Measurements from ENCODE around the gene SLX1B. TPM values are rescaled to one million over a fixed set of nuclear protein-coding genes. Genes with fewer than 3 reads are reported as not detected.
A peak's percentile ranks its signal among the peaks of the same experiment; 100 is the strongest.
"Not testable (repeated sequence)": the region's sequence is repeated elsewhere in the genome, so short reads cannot be mapped to it uniquely, and the experiment has no call there.

Gene SLX1B
- 13.4 and 19.2 TPM in 2 replicates for total RNA-seq (2014; rRNA removed; shearing (Covaris generic))
- 47.8 and 78.6 TPM in 2 replicates for total RNA-seq (2022)
- Bru-seq, nascent RNA = percentile 34 among the genes with signal in this experiment
- percentile 40 among the genes with signal in this experiment for BruChase-seq, experiment 1, labeled RNA remaining after a 6-hour chase
- percentile 48 among the genes with signal in this experiment for BruChase-seq, experiment 2, labeled RNA remaining after a 2-hour chase
- long read RNA-seq, transcript SLX1B-201 (6 exons, 1,165 nt) = major isoform, 41 of 51 reads
- long read RNA-seq, partial matches to known transcripts = 6 of 51 reads
- long read RNA-seq, other reads (novel, unspliced or antisense) = 3 of 51 reads

DNA sequence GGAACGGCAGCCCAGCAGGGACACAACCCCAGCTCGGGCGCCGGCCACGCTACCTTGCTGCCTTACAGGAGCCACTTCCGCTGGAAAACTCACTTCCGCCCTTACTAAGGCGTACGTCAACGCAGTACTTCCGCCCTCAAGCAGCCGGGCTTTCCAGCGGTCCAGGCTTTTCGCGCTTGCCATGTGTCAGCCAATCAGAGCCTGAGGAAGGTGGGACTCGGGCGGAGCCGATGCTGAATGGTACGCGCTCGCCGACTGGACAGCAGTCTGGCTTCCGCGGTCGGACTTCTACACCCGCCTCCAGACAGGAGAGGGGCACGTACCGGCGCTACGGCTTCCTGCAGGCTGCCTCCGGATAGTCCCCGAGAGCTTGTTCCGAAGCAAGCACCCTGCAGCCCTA, at the start of gene SLX1B, which contains the start of gene BOLA2:
TSS of gene SLX1B (plus strand) at position 265 of the 400 bp plus-strand sequence.
TSS of gene BOLA2 (minus strand) at position 83 of the 400 bp plus-strand sequence. CDS start 98 bp downstream, outside the sequence.
- DNase-seq (ENCODE audit: low spot score); H3K9me3 ChIP-seq (ENCODE audit: low read length); H3K4me3 ChIP-seq (ENCODE audit: low read depth, low read length, poor library complexity, severe bottlenecking); H2AFZ ChIP-seq (ENCODE audit: low read length); POLR2A ChIA-PET; H4K20me1 ChIP-seq (ENCODE audit: insufficient read depth, low read length); intact Hi-C loops (cut with micrococcal nuclease; ENCODE audit: unreplicated experiment); H3K4me1 ChIP-seq (ENCODE audit: insufficient read depth, low read length, poor library complexity, severe bottlenecking); BruUV-seq (replicated peaks); H3K4me2 ChIP-seq (ENCODE audit: low read length); CTCF ChIA-PET (ENCODE audit: unreplicated experiment); H3K79me2 ChIP-seq (ENCODE audit: insufficient read depth, low read depth, low read length); H3K9me2 ChIP-seq (ENCODE audit: insufficient read depth, low read length); H3K36me3 ChIP-seq (ENCODE audit: insufficient read depth, low read length); H3K27ac ChIP-seq (ENCODE audit: low read depth, low read length, poor library complexity, severe bottlenecking): not testable (repeated sequence)

DNA sequence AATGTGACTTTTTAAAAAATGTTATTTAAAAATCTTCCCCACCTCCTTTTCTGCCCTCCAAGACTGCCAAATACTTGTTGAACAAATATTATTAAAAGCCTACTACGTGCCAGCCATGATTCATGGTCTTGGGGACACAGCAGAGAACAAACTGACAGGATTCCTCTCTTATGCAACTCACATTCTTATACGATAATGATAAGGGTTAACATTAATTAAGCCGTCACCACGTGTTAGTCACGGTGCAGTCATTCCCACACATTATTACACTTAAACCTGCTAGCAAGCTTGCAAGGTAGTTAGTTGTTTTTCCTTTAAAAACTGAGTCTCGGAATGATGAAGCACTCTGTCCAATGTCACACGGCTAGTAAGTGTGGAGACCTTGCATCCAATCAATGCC, 49.1 kb upstream of the SLX1B start:
- POLR2A ChIA-PET; H4K20me1 ChIP-seq (ENCODE audit: insufficient read depth, low read length): not testable (repeated sequence)

DNA sequence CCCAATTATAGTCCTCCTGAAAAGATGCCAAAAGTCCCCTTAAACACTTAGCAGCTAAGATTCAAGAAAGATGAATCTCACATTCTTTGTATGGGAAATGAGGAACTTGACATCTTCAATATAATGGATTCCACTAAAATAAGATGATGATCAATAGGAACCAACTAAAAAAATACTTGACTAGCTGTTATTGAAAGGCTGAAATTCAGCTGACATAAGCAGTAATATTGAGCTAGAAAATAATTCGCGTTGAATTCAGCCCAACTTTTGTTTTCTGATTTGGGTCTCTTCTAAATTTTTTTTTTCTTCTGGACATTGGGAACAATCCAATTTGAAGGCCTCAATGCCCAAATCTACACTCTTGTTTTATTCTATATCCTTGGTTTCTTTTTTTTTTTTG, 30.7 kb upstream of the SLX1B start:
- H2AFZ ChIP-seq (ENCODE audit: low read length); H3K36me3 ChIP-seq (ENCODE audit: insufficient read depth, low read length); CTCF ChIA-PET (ENCODE audit: unreplicated experiment); H4K20me1 ChIP-seq (ENCODE audit: insufficient read depth, low read length); H3K4me3 ChIP-seq (ENCODE audit: low read depth, low read length, poor library complexity, severe bottlenecking); H3K9me2 ChIP-seq (ENCODE audit: insufficient read depth, low read length); H3K9me3 ChIP-seq (ENCODE audit: low read length); intact Hi-C loops (cut with micrococcal nuclease; ENCODE audit: unreplicated experiment); POLR2A ChIA-PET; H3K79me2 ChIP-seq (ENCODE audit: insufficient read depth, low read depth, low read length); H3K4me1 ChIP-seq (ENCODE audit: insufficient read depth, low read length, poor library complexity, severe bottlenecking); H3K4me2 ChIP-seq (ENCODE audit: low read length); BruUV-seq (replicated peaks); DNase-seq (ENCODE audit: low spot score); H3K27ac ChIP-seq (ENCODE audit: low read depth, low read length, poor library complexity, severe bottlenecking): not testable (repeated sequence)

More for the DNA sequence above, 49.1 kb upstream of the SLX1B start:
- DNase-seq (ENCODE audit: low spot score); CTCF ChIA-PET (ENCODE audit: unreplicated experiment); H3K27ac ChIP-seq (ENCODE audit: low read depth, low read length, poor library complexity, severe bottlenecking); intact Hi-C loops (cut with micrococcal nuclease; ENCODE audit: unreplicated experiment); H3K4me3 ChIP-seq (ENCODE audit: low read depth, low read length, poor library complexity, severe bottlenecking); H3K79me2 ChIP-seq (ENCODE audit: insufficient read depth, low read depth, low read length); H3K9me2 ChIP-seq (ENCODE audit: insufficient read depth, low read length); H3K36me3 ChIP-seq (ENCODE audit: insufficient read depth, low read length); H3K4me1 ChIP-seq (ENCODE audit: insufficient read depth, low read length, poor library complexity, severe bottlenecking); BruUV-seq (replicated peaks); H3K9me3 ChIP-seq (ENCODE audit: low read length); H2AFZ ChIP-seq (ENCODE audit: low read length); H3K4me2 ChIP-seq (ENCODE audit: low read length): not testable (repeated sequence)

DNA sequence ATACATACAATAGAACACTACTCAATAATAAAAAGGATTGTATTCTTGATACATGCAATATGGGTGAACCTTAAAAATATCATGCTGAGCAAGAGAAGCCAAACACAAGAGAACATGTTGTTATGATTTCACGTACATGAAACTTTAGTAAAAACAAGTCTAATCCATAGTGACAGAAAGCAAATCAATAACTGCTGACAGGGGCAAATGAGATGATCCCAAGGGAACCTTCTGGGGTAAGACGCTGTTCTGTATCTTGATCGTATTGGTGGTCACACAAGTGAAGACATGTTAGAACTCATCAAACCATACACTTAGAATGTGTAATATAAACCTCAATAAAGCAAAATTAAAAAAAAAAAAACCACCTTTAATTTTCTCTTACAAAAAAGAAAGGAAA, 28.9 kb upstream of the SLX1B start:
- BruUV-seq (replicated peaks); H3K36me3 ChIP-seq (ENCODE audit: insufficient read depth, low read length); H4K20me1 ChIP-seq (ENCODE audit: insufficient read depth, low read length); H3K79me2 ChIP-seq (ENCODE audit: insufficient read depth, low read depth, low read length); DNase-seq (ENCODE audit: low spot score); POLR2A ChIA-PET; H3K27ac ChIP-seq (ENCODE audit: low read depth, low read length, poor library complexity, severe bottlenecking); H3K4me2 ChIP-seq (ENCODE audit: low read length); H3K4me1 ChIP-seq (ENCODE audit: insufficient read depth, low read length, poor library complexity, severe bottlenecking); H3K9me2 ChIP-seq (ENCODE audit: insufficient read depth, low read length); H3K9me3 ChIP-seq (ENCODE audit: low read length); H2AFZ ChIP-seq (ENCODE audit: low read length); CTCF ChIA-PET (ENCODE audit: unreplicated experiment); intact Hi-C loops (cut with micrococcal nuclease; ENCODE audit: unreplicated experiment); H3K4me3 ChIP-seq (ENCODE audit: low read depth, low read length, poor library complexity, severe bottlenecking): not testable (repeated sequence)

DNA sequence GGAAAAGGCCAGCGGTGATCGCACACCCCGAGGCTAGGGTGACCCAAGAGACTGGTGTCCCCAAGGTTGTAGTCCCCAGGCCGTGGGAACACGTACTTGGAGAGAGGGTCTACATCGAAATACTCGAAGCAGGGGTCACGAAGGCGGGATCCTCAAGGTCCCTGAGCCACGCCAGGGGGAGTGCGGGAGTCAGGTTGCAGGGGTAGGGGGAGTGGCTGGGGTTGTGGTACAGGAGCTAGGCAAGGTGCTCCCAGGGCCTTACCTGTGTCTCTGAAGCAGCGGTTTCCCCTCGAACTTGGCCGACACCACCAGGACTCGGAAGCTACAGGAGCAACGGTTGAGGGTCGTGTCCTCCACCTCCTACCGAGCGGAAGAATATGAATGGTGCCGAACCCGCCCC, 579 bp upstream of the SLX1B start:
- DNase-seq (ENCODE audit: low spot score); H3K36me3 ChIP-seq (ENCODE audit: insufficient read depth, low read length); H3K27ac ChIP-seq (ENCODE audit: low read depth, low read length, poor library complexity, severe bottlenecking); H2AFZ ChIP-seq (ENCODE audit: low read length); H3K79me2 ChIP-seq (ENCODE audit: insufficient read depth, low read depth, low read length); CTCF ChIA-PET (ENCODE audit: unreplicated experiment); H3K4me2 ChIP-seq (ENCODE audit: low read length); H3K9me2 ChIP-seq (ENCODE audit: insufficient read depth, low read length); H3K9me3 ChIP-seq (ENCODE audit: low read length); POLR2A ChIA-PET; BruUV-seq (replicated peaks); intact Hi-C loops (cut with micrococcal nuclease; ENCODE audit: unreplicated experiment); H3K4me1 ChIP-seq (ENCODE audit: insufficient read depth, low read length, poor library complexity, severe bottlenecking); H4K20me1 ChIP-seq (ENCODE audit: insufficient read depth, low read length); H3K4me3 ChIP-seq (ENCODE audit: low read depth, low read length, poor library complexity, severe bottlenecking): not testable (repeated sequence)

DNA sequence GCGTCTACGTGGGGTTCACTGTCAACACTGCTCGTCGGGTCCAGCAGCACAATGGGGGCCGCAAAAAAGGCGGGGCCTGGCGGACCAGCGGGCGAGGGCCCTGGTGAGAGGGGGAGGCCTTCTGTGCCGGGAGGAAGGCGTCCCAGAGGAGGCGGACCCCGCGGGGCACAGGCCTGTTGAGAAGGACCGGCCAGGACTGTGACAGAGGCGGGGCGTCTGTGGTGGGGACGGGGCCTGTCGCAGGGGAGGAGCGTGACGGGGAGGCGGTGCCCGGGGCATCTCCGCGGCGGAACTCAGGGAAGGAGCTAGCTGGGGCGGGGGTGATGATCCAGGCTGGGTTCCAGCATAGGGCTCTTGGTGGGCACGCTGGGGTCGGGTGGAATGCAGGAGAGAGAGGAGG, 495 bp downstream of the SLX1B start:
- intact Hi-C loops (cut with micrococcal nuclease; ENCODE audit: unreplicated experiment); H3K79me2 ChIP-seq (ENCODE audit: insufficient read depth, low read depth, low read length); H3K9me3 ChIP-seq (ENCODE audit: low read length); H4K20me1 ChIP-seq (ENCODE audit: insufficient read depth, low read length); CTCF ChIA-PET (ENCODE audit: unreplicated experiment); H3K4me2 ChIP-seq (ENCODE audit: low read length); H3K4me1 ChIP-seq (ENCODE audit: insufficient read depth, low read length, poor library complexity, severe bottlenecking); H2AFZ ChIP-seq (ENCODE audit: low read length); H3K4me3 ChIP-seq (ENCODE audit: low read depth, low read length, poor library complexity, severe bottlenecking); H3K36me3 ChIP-seq (ENCODE audit: insufficient read depth, low read length); DNase-seq (ENCODE audit: low spot score); H3K27ac ChIP-seq (ENCODE audit: low read depth, low read length, poor library complexity, severe bottlenecking); H3K9me2 ChIP-seq (ENCODE audit: insufficient read depth, low read length); BruUV-seq (replicated peaks); POLR2A ChIA-PET: not testable (repeated sequence)
